ENCODE data around the gene TANK.

GRCh38 chr2:161234627-161235026 lies 74.4 kb downstream of the TANK start:
- no peak for TF ChIP-seq TAF1 (IDR thresholded peaks at IDR 0.05; ENCODE audit: low read depth, low read length)
- TF ChIP-seq POLR2AphosphoS5 (IDR thresholded peaks at IDR 0.05; ENCODE audit: low read depth, low read length) = no peak
- no peak for TF ChIP-seq POLR2A (IDR thresholded peaks at IDR 0.05; ENCODE audit: low read depth, low read length)
- TF ChIP-seq SPI1 (IDR thresholded peaks at IDR 0.05; ENCODE audit: low read depth, low read length) = no peak

Data from GM12891 (cell line).